Endodermal cell (in vitro differentiated cells): ENCODE measurements around the gene CMSS1. TPM values are rescaled to one million over a fixed set of nuclear protein-coding genes. Genes with fewer than 3 reads are reported as not detected.

Experiments used
- DNase-seq: peaks from one replicate; pipeline ENCODE4 v3.0.0-alpha.2; 2017
- H3K27ac ChIP-seq: 2 replicates; pipeline ENCODE4 v1.5.1; 2013; ENCODE audit warnings: mild to moderate bottlenecking, low read depth, low read length, moderate library complexity
- H3K27me3 ChIP-seq: 2 replicates; pipeline ENCODE4 v1.6.1; 2013; ENCODE audit warnings: mild to moderate bottlenecking, low read length, moderate library complexity; ENCODE audit not compliant: insufficient read depth, control insufficient read depth, poor library complexity, severe bottlenecking
- H3K36me3 ChIP-seq: 2 replicates; pipeline ENCODE4 v1.7.0; 2013; ENCODE audit warnings: mild to moderate bottlenecking, low read length, moderate library complexity; ENCODE audit not compliant: control insufficient read depth, insufficient read depth
- H3K4me1 ChIP-seq: one replicate; pipeline ENCODE4 v1.7.0; 2013; ENCODE audit warnings: low read length; ENCODE audit not compliant: control insufficient read depth, insufficient read depth
- H3K4me3 ChIP-seq: 2 replicates; pipeline ENCODE4 v1.5.1; 2013; ENCODE audit warnings: mild to moderate bottlenecking, low read length, moderate library complexity
- H3K9ac ChIP-seq: 2 replicates; pipeline ENCODE4 v1.6.1; 2013; ENCODE audit warnings: mild to moderate bottlenecking, low read length, moderate library complexity; ENCODE audit not compliant: poor library complexity, severe bottlenecking; ENCODE audit errors: extremely low read depth
- H3K9me3 ChIP-seq: 2 replicates; pipeline ENCODE4 v1.6.1; 2013; ENCODE audit warnings: mild to moderate bottlenecking, low read length, moderate library complexity; ENCODE audit not compliant: control insufficient read depth
- H3K27ac Mint-ChIP-seq: 2 replicates; pipeline ENCODE4 v1.8.0; 2020; ENCODE audit warnings: mixed read lengths
- H3K27me3 Mint-ChIP-seq: 2 replicates; pipeline ENCODE4 v1.8.0; 2021; ENCODE audit warnings: mild to moderate bottlenecking, mixed read lengths; ENCODE audit not compliant: insufficient read depth
- H3K36me3 Mint-ChIP-seq: 2 replicates; pipeline ENCODE4 v1.8.0; 2020; ENCODE audit warnings: low read depth, mixed read lengths
- H3K4me1 Mint-ChIP-seq: 2 replicates; pipeline ENCODE4 v1.8.0; 2020; ENCODE audit warnings: mixed read lengths
- H3K4me3 Mint-ChIP-seq: 2 replicates; pipeline ENCODE4 v1.8.0; 2020; ENCODE audit warnings: mild to moderate bottlenecking, moderate library complexity, mixed read lengths
- H3K9me3 Mint-ChIP-seq: 2 replicates; pipeline ENCODE4 v1.8.0; 2020; ENCODE audit warnings: mild to moderate bottlenecking, mixed read lengths
- WGBS, 2 experiments: methylation state at CpG; one replicate each; pipeline versions ENCODE4 v1.1.5 to v1.1.7; 2013; ENCODE audit warnings: missing lambda C conversion rate in 2 of 2, mixed read lengths in 1 of 2; ENCODE audit not compliant: insufficient coverage in 1 of 2, insufficient read length in 1 of 2; 5-methylcytosine and 5-hydroxymethylcytosine counted together
- total RNA-seq, 2 donors: library from RNA; stranded (reverse); fragmentation: NEBNext Ultra II Directional in 1 of 2; extraction: Animal tissue kit (Norgen Biotek cat#: 25700) in 1 of 2; gene quantifications; 2 replicates in 1 of 2; 3 replicates in 1 of 2; pipeline ENCODE4 v1.2.1, GENCODE V29; 2021
- TF ChIP-seq, protein P1 (sequence below): fragments of 200-600 bp; sonication (generic); conservative IDR thresholded peaks from 2 replicates; pipeline ENCODE4 v1.5.0; 2021; ENCODE audit warnings: antibody characterized with exemption, mild to moderate bottlenecking

Gene CMSS1
- total RNA-seq, 2 donors from 2014 or later, result 48.5 to 50.8 TPM

DNA sequence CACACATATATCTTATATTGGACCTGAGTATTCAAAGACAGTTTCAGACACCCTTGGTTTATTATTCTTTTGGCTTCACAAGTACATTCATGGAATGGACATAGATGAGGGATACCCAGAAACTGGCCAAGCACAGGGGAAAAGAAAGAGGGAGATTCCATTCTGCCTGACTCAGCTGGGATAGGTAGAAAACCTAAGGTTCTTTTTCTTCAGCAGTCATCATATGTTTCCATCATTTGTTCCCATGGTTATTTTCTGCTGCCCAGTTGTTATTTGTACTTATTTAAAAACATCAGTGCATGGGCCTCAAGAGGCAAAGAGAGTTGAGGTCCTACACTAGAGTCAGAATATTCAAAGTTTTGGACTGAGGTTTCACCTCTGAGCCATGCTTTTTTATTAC is 204.8 kb downstream of the CMSS1 start:
- Mint-ChIP-seq H3K36me3 (no peaks in the 10 kb centered on the region), H3K9me3 (no peaks in the 10 kb centered on the region), H3K27ac (no peak overlapping the region), H3K27me3 (no peaks in the 10 kb centered on the region), H3K4me1 (no peaks in the 10 kb centered on the region), H3K4me3 (no peak overlapping the region)
- Histone ChIP-seq H3K36me3 (no peaks in the 10 kb centered on the region), H3K9ac (no peak overlapping the region), H3K27ac (no peak overlapping the region), H3K9me3 (no peaks in the 10 kb centered on the region), H3K27me3 (no peaks in the 10 kb centered on the region), H3K4me1 (no peaks in the 10 kb centered on the region), H3K4me3 (no peak overlapping the region)
- TF ChIP-seq, protein P1, sequence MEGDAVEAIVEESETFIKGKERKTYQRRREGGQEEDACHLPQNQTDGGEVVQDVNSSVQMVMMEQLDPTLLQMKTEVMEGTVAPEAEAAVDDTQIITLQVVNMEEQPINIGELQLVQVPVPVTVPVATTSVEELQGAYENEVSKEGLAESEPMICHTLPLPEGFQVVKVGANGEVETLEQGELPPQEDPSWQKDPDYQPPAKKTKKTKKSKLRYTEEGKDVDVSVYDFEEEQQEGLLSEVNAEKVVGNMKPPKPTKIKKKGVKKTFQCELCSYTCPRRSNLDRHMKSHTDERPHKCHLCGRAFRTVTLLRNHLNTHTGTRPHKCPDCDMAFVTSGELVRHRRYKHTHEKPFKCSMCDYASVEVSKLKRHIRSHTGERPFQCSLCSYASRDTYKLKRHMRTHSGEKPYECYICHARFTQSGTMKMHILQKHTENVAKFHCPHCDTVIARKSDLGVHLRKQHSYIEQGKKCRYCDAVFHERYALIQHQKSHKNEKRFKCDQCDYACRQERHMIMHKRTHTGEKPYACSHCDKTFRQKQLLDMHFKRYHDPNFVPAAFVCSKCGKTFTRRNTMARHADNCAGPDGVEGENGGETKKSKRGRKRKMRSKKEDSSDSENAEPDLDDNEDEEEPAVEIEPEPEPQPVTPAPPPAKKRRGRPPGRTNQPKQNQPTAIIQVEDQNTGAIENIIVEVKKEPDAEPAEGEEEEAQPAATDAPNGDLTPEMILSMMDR, result no peak
- no peak for DNase-seq

DNA sequence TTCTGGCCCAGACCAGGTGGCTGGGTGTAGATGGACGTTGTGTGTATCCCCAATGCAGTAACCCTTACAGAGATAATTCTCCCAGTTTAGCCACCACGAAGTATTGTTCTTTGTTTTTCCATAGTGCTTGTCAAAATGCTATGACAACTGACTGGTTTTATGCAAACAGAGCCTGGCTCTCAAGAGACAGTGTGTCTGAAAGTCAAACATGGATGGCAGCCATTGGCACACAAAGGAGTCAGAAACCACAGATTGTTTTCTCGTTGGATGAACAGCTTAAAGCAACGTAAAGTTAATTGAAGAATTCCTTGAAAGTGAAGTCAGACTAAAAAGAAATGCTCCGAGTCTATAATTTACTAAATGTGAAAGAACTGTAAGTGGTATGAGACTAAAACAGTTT is 205.5 kb downstream of the CMSS1 start:
- H3K27me3 Mint-ChIP-seq, result no peaks in the 10 kb centered on the region
- no peaks in the 10 kb centered on the region for H3K9me3 ChIP-seq
- no peak for DNase-seq
- no peaks in the 10 kb centered on the region for H3K27me3 ChIP-seq
- H3K4me1 Mint-ChIP-seq, result no peaks in the 10 kb centered on the region
- WGBS, 2 experiments, result 86% methylated on average over 5 of the region's 5 CpGs
- H3K36me3 ChIP-seq, result no peaks in the 10 kb centered on the region
- H3K4me3 Mint-ChIP-seq, result no peak overlapping the region
- no peaks in the 10 kb centered on the region for H3K4me1 ChIP-seq
- no peaks in the 10 kb centered on the region for H3K9me3 Mint-ChIP-seq
- no peak overlapping the region for H3K27ac ChIP-seq
- TF ChIP-seq, protein P1, result no peak
- no peak overlapping the region for H3K4me3 ChIP-seq
- H3K9ac ChIP-seq, result no peak overlapping the region
- H3K36me3 Mint-ChIP-seq, result no peaks in the 10 kb centered on the region
- H3K27ac Mint-ChIP-seq, result no peak overlapping the region

DNA sequence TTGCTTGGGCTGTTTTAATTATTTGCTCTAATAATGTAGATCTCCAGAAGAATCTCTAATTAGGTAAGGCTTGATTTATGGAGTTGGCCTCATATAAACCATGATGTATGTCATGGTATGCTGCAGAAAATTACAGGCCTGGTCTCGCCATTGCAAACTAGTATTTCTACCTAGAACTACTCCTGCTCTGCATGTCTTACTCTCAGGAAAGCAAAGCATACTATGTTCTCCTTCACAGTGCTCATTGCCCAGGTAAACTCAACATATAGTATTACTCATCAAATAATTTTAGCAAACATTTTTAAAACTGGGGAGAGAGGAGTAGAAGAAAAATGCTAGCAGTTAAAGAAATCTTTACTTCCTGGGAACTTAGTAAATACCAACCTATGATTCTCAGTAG is 205.9 kb downstream of the CMSS1 start:
- Mint-ChIP-seq H3K4me1 (no peaks in the 10 kb centered on the region), H3K9me3 (no peaks in the 10 kb centered on the region), H3K36me3 (no peaks in the 10 kb centered on the region), H3K27ac (no peak overlapping the region), H3K27me3 (no peaks in the 10 kb centered on the region), H3K4me3 (no peak overlapping the region)
- Histone ChIP-seq H3K9me3 (no peaks in the 10 kb centered on the region), H3K27ac (no peak overlapping the region), H3K9ac (no peak overlapping the region), H3K27me3 (no peaks in the 10 kb centered on the region), H3K36me3 (no peaks in the 10 kb centered on the region), H3K4me3 (no peak overlapping the region), H3K4me1 (no peaks in the 10 kb centered on the region)
- no peak for DNase-seq
- TF ChIP-seq, protein P1, result no peak
- WGBS, 2 experiments, result 90% methylated on average over 1 of the region's 1 CpG; no CpG with 5 or more reads in 1 of the 2 experiments
